Caco-2 (cell line): ENCODE results near the gene RBM8A. TPM values are rescaled to one million over a fixed set of nuclear protein-coding genes. Genes with fewer than 3 reads are reported as not detected.
A peak's percentile ranks its signal among the peaks of the same experiment; 100 is the strongest.

Experiments used
- BruUV-seq: library from RNA; stranded (reverse); fragments of 400-500 nt; replicated peaks from 2 replicates; lab custom pipeline; 2021; lab: Mats Ljungman, UMichigan
- CTCF ChIA-PET: fragments of 300-600 bp; sonication (Branson Sonifier 250); formaldehyde crosslinking; loops from one replicate; lab custom pipeline; 2022; ENCODE audit warnings: antibody characterized with exemption; lab: Charles Lee
- POLR2A ChIA-PET: fragments of 300-600 bp; sonication (Branson Sonifier 250); formaldehyde crosslinking; loops from one replicate; lab custom pipeline; 2022; ENCODE audit warnings: antibody characterized with exemption; lab: Charles Lee
- DNase-seq, 2 experiments: peaks; one replicate each; pipeline versions ENCODE4 v3.0.0 to v3.0.0-alpha.2; 2020 to 2022
- H3K27me3 ChIP-seq: replicated peaks from 2 replicates; pipeline ENCODE4 v1.6.0; 2011; ENCODE audit warnings: low read length; ENCODE audit not compliant: control insufficient read depth, insufficient read depth
- H3K36me3 ChIP-seq: 2 replicates; pipeline ENCODE4 v1.5.1; 2011; ENCODE audit warnings: low read length; ENCODE audit not compliant: control insufficient read depth, insufficient read depth
- H3K4me1 ChIP-seq: fragments of 250-450 bp; sonication (Bioruptor Pico); 2 replicates; pipeline ENCODE4 v1.5.1; 2020; ENCODE audit warnings: mild to moderate bottlenecking
- H3K4me3 ChIP-seq: 2 replicates; pipeline ENCODE4 v1.5.1; 2011; ENCODE audit warnings: low read depth, mild to moderate bottlenecking, control low read depth, low read length
- H3K9me3 ChIP-seq: fragments of 250-450 bp; sonication (Bioruptor Pico); 2 replicates; pipeline ENCODE4 v1.5.1; 2020; ENCODE audit warnings: mild to moderate bottlenecking, moderate library complexity
- H3K27ac Mint-ChIP-seq: one replicate; pipeline ENCODE4 v1.8.0; 2022; ENCODE audit warnings: mixed read lengths; ENCODE audit not compliant: unreplicated experiment
- H3K27me3 Mint-ChIP-seq: one replicate; pipeline ENCODE4 v1.8.0; 2022; ENCODE audit warnings: mixed read lengths; ENCODE audit not compliant: insufficient read depth, unreplicated experiment
- H3K36me3 Mint-ChIP-seq: one replicate; pipeline ENCODE4 v1.8.0; 2022; ENCODE audit warnings: mild to moderate bottlenecking, mixed read lengths; ENCODE audit not compliant: insufficient read depth, unreplicated experiment
- H3K4me1 Mint-ChIP-seq: one replicate; pipeline ENCODE4 v1.8.0; 2022; ENCODE audit warnings: low read depth, mixed read lengths; ENCODE audit not compliant: unreplicated experiment
- H3K4me3 Mint-ChIP-seq: one replicate; pipeline ENCODE4 v1.8.0; 2022; ENCODE audit warnings: mild to moderate bottlenecking, moderate library complexity, mixed read lengths; ENCODE audit not compliant: unreplicated experiment
- H3K9me3 Mint-ChIP-seq: one replicate; pipeline ENCODE4 v1.8.0; 2022; ENCODE audit warnings: mixed read lengths; ENCODE audit not compliant: unreplicated experiment
- CTCF ChIP-seq, 2 experiments: fragments of 200-600 bp in 1 of 2; IDR thresholded peaks; 1 replicate in 1 of 2; 2 replicates in 1 of 2; pipeline versions ENCODE4 v1.5.1 to v1.8.0; 2011 to 2022; ENCODE audit warnings: antibody characterized with exemption in 1 of 2, control low read depth in 1 of 2, inconsistent platforms in 1 of 2, low read depth in 1 of 2, low read length in 1 of 2, mild to moderate bottlenecking in 1 of 2, moderate library complexity in 1 of 2; ENCODE audit not compliant: insufficient read depth in 1 of 2, severe bottlenecking in 1 of 2, unreplicated experiment in 1 of 2
- intact Hi-C: fragments of 100-400 bp; cut with micrococcal nuclease; formaldehyde crosslinking; loops from one replicate; pipeline ENCODE4 v1.10.0; 2022; ENCODE audit not compliant: unreplicated experiment
- total RNA-seq: library from RNA; stranded (reverse); gene quantifications from 2 replicates; pipeline ENCODE4 v1.2.3, GENCODE V29; 2022

The RBM8A gene
- total RNA-seq, 1 experiment from 2014 or later, result 185 TPM

DNA sequence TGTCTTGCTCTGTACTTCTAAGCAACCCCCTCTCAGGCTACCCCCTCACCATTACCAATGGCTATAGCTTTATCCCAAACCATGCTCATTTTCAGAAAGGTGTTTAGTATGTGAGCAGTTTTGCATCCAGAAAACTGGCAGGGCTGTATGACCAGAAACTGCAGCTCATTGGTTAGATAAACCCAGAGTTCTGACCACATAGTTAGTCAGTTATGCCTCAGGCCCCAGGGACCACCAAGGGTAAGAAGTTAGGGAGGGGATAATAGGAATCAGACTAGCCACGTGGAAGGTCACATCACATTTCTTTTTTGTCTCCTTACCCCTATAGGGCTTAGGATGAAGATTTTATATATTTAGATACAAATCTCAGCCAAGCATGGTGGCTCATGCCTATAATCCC is 18.6 kb downstream of the RBM8A start:
- CTCF ChIA-PET, result interaction anchor here (0.9 to 3.5 kb wide), 3 partner anchors 17 to 64 kb away, joined by 3 to 30 read pairs (median 3); partner anchors contain the start of genes NUDT17 and RBM8A
- Mint-ChIP-seq H3K36me3 (no peaks in the 10 kb centered on the region), H3K4me1 (no peaks in the 10 kb centered on the region), H3K27me3 (no peaks in the 10 kb centered on the region), H3K27ac (no peak overlapping the region), H3K4me3 (no peak overlapping the region), H3K9me3 (no peaks in the 10 kb centered on the region)
- H3K27me3 ChIP-seq, result no peaks in the 10 kb centered on the region
- no peak overlapping the region for H3K4me3 ChIP-seq
- BruUV-seq, result no TSS peak
- no peaks in the 10 kb centered on the region for H3K36me3 ChIP-seq
- POLR2A ChIA-PET, result no interaction called here
- TF ChIP-seq CTCF (IDR thresholded peaks at IDR 0.05; ENCODE audit: insufficient read depth in 1 of 2, low read depth in 1 of 2, low read length in 1 of 2, severe bottlenecking in 1 of 2, unreplicated experiment in 1 of 2), result no peak
- H3K9me3 ChIP-seq, result no peaks in the 10 kb centered on the region
- no peak for DNase-seq
- H3K4me1 ChIP-seq, result no peaks in the 10 kb centered on the region
- intact Hi-C loops, result no loop called here

- Histone ChIP-seq H3K4me1 (no peaks in the 10 kb centered on the region), H3K36me3 (no peaks in the 10 kb centered on the region), H3K9me3 (no peaks in the 10 kb centered on the region), H3K4me3 (no peak overlapping the region), H3K27me3 (no peaks in the 10 kb centered on the region)
- POLR2A ChIA-PET, result no interaction called here
- no peak overlapping the region for H3K4me3 Mint-ChIP-seq
- H3K27ac Mint-ChIP-seq, result no peak overlapping the region
- H3K4me1 Mint-ChIP-seq, result no peaks in the 10 kb centered on the region
- no TSS peak for BruUV-seq
- CTCF ChIA-PET, result interaction anchor here (0.6 to 3.5 kb wide), 3 partner anchors 15 to 62 kb away, joined by 3 to 30 read pairs (median 3); partner anchors contain the start of gene NUDT17
- TF ChIP-seq CTCF (IDR thresholded peaks at IDR 0.05; ENCODE audit: insufficient read depth in 1 of 2, low read depth in 1 of 2, low read length in 1 of 2, severe bottlenecking in 1 of 2, unreplicated experiment in 1 of 2), result no peak
- no peak for DNase-seq
- intact Hi-C loops, result no loop called here
- no peaks in the 10 kb centered on the region for H3K9me3 Mint-ChIP-seq
- no peaks in the 10 kb centered on the region for H3K36me3 Mint-ChIP-seq
- H3K27me3 Mint-ChIP-seq, result no peaks in the 10 kb centered on the region
Observed at GRCh38 chr1:145906954-145907753, 20.1 kb downstream of the RBM8A start.

DNA sequence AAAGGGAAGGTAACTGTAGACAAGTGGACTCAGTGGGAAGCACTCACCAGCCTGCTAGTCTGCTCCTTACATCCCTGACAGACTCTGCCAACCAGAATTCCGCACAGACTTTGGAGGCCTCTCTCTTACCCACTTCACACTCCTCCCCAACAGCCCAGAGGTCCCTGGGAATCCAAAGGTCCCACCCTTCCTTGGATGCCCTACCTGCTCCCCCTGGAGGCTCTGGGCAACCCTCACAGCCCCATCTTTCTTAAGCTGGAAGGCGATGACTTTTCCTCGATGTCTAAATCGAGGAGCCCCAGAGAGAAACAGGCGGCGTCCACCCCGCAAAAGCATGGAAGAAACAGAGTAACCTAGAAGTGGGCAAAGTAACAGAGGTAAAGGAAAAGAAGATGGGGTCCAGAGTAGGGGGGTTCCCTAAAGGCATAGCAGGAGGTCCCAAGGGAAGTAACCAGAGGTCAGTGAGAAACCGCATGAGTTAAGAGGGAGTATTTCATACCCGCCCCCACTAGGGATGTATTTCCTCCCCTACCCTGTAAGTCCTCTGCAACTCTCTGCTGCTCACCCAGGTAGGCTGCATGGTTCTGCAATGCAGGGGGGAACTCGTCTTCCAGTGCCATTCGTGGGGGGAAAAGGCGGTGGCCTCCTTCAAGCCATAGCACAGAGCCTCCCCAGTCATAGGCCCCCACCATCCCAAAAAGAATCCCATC is 25.8 kb downstream of the RBM8A start:
- CTCF ChIA-PET, result interaction anchor here (1.4 kb wide), 1 partner anchor 10 kb away, joined by 5 read pairs; no protein-coding TSS in a partner anchor

More for the DNA sequence above, 25.8 kb downstream of the RBM8A start:
- intact Hi-C loops, result no loop called here
- Mint-ChIP-seq H3K9me3 (no peaks in the 10 kb centered on the region), H3K27me3 (no peaks in the 10 kb centered on the region), H3K36me3 (no peaks in the 10 kb centered on the region), H3K4me3 (no peak overlapping the region), H3K27ac (no peak overlapping the region), H3K4me1 (no peaks in the 10 kb centered on the region)
- peak in 1 of 2 experiments; percentile 17 for DNase-seq
- Histone ChIP-seq H3K27me3 (no peaks in the 10 kb centered on the region), H3K36me3 (no peaks in the 10 kb centered on the region), H3K4me1 (no peaks in the 10 kb centered on the region), H3K9me3 (no peaks in the 10 kb centered on the region), H3K4me3 (no peak overlapping the region)
- POLR2A ChIA-PET, result no interaction called here
- BruUV-seq, result no TSS peak
- TF ChIP-seq CTCF (IDR thresholded peaks at IDR 0.05; ENCODE audit: insufficient read depth in 1 of 2, low read depth in 1 of 2, low read length in 1 of 2, severe bottlenecking in 1 of 2, unreplicated experiment in 1 of 2), result peak in 1 of 2 experiments; percentile 6
